ENCODE results near the gene USP37.

DNA sequence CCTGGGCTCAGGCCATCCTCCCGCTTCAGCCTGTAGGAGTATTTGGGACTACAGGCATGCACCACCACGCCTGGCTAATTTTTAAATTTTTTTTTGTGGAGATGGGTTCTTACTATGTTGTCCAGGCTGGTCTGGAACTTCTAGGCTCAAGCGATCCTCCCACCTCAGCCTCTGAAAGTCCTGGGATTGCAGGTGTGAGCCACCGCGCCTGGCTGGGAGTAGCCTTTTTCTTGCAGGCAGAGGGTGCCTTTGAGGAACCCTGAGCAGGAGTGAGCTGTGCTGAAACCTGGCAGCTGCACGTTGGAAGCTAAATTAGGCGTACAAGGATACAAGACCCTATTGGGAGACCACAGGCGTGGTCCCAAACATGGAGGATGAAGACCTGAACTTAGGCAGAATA, 160.4 kb downstream of the USP37 start:
- TF ChIP-seq, protein P1, sequence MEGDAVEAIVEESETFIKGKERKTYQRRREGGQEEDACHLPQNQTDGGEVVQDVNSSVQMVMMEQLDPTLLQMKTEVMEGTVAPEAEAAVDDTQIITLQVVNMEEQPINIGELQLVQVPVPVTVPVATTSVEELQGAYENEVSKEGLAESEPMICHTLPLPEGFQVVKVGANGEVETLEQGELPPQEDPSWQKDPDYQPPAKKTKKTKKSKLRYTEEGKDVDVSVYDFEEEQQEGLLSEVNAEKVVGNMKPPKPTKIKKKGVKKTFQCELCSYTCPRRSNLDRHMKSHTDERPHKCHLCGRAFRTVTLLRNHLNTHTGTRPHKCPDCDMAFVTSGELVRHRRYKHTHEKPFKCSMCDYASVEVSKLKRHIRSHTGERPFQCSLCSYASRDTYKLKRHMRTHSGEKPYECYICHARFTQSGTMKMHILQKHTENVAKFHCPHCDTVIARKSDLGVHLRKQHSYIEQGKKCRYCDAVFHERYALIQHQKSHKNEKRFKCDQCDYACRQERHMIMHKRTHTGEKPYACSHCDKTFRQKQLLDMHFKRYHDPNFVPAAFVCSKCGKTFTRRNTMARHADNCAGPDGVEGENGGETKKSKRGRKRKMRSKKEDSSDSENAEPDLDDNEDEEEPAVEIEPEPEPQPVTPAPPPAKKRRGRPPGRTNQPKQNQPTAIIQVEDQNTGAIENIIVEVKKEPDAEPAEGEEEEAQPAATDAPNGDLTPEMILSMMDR (IDR thresholded peaks at IDR 0.05; ENCODE audit: low read length): no peak
- no peak for TF ChIP-seq EZH2 (IDR thresholded peaks at IDR 0.05; ENCODE audit: borderline replicate concordance, low read length)

Data from OCI-LY1 (cell line).